Activated T-helper 17 cell treated with anti-CD3 and anti-CD28 coated beads, Interleukin-2, amount 50 U/mL, for 72 hours (primary cell): ENCODE measurements around the gene PCDHGC5. TPM values are rescaled to one million over a fixed set of nuclear protein-coding genes. Genes with fewer than 3 reads are reported as not detected.

Experiments
- ATAC-seq: fragments of 150-1000 bp; cut with Tn5 transposase; replicated peaks from 2 replicates; pipeline ENCODE4 v1.10.0; 2021; ENCODE audit warnings: mild to moderate bottlenecking, moderate library complexity
- H3K27ac Mint-ChIP-seq: one replicate; pipeline ENCODE4 v1.8.0; 2022; ENCODE audit warnings: mixed read lengths
- H3K27me3 Mint-ChIP-seq: one replicate; pipeline ENCODE4 v1.8.0; 2022; ENCODE audit warnings: mixed read lengths
- H3K36me3 Mint-ChIP-seq: one replicate; pipeline ENCODE4 v1.8.0; 2022; ENCODE audit warnings: low read depth, mild to moderate bottlenecking, mixed read lengths
- H3K4me1 Mint-ChIP-seq: one replicate; pipeline ENCODE4 v1.8.0; 2022; ENCODE audit warnings: mixed read lengths
- H3K4me3 Mint-ChIP-seq: one replicate; pipeline ENCODE4 v1.8.0; 2022; ENCODE audit warnings: mild to moderate bottlenecking, mixed read lengths
- H3K9me3 Mint-ChIP-seq: one replicate; pipeline ENCODE4 v1.8.0; 2022; ENCODE audit warnings: mixed read lengths
- total RNA-seq, 2 donors: library from RNA; stranded (reverse); gene quantifications; one replicate each; pipeline ENCODE4 v1.2.3, GENCODE V29; 2022

Gene PCDHGC5
- total RNA-seq, 2 donors from 2014 or later, result not detected

- H3K27ac Mint-ChIP-seq, result no peak overlapping the region
- no peaks in the 10 kb centered on the region for H3K9me3 Mint-ChIP-seq
- H3K4me1 Mint-ChIP-seq, result no peaks in the 10 kb centered on the region
- peaks cover 6% of the 10 kb centered on the region for H3K27me3 Mint-ChIP-seq
- no peaks in the 10 kb centered on the region for H3K36me3 Mint-ChIP-seq
- H3K4me3 Mint-ChIP-seq, result no peak overlapping the region
- ATAC-seq, result no peak
Measured at GRCh38 chr5:141501761-141502160, 12.9 kb downstream of the PCDHGC5 start.

GRCh38 chr5:141503681-141504080 lies 14.8 kb downstream of the PCDHGC5 start:
- no peak overlapping the region for H3K27ac Mint-ChIP-seq
- H3K9me3 Mint-ChIP-seq, result no peaks in the 10 kb centered on the region
- H3K4me1 Mint-ChIP-seq, result no peaks in the 10 kb centered on the region
- ATAC-seq, result no peak
- H3K36me3 Mint-ChIP-seq, result no peaks in the 10 kb centered on the region
- no peak overlapping the region for H3K4me3 Mint-ChIP-seq
- H3K27me3 Mint-ChIP-seq, result no peaks in the 10 kb centered on the region

GRCh38 chr5:141504216-141504615 lies 15.3 kb downstream of the PCDHGC5 start:
- no peaks in the 10 kb centered on the region for H3K27me3 Mint-ChIP-seq
- H3K4me1 Mint-ChIP-seq, result no peaks in the 10 kb centered on the region
- no peak for ATAC-seq
- no peaks in the 10 kb centered on the region for H3K9me3 Mint-ChIP-seq
- H3K27ac Mint-ChIP-seq, result no peak overlapping the region
- no peak overlapping the region for H3K4me3 Mint-ChIP-seq
- H3K36me3 Mint-ChIP-seq, result no peaks in the 10 kb centered on the region

- no peaks in the 10 kb centered on the region for H3K27me3 Mint-ChIP-seq
- no peaks in the 10 kb centered on the region for H3K36me3 Mint-ChIP-seq
- no peak for ATAC-seq
- H3K27ac Mint-ChIP-seq, result no peak overlapping the region
- H3K9me3 Mint-ChIP-seq, result no peaks in the 10 kb centered on the region
- no peak overlapping the region for H3K4me3 Mint-ChIP-seq
- H3K4me1 Mint-ChIP-seq, result peaks cover 5% of the 10 kb centered on the region
Measured at GRCh38 chr5:141506381-141507155, 17.7 kb downstream of the PCDHGC5 start.

GRCh38 chr5:141507387-141508091 lies 18.7 kb downstream of the PCDHGC5 start:
- H3K36me3 Mint-ChIP-seq, result peaks cover under 1% of the 10 kb centered on the region
- H3K9me3 Mint-ChIP-seq, result no peaks in the 10 kb centered on the region
- H3K4me3 Mint-ChIP-seq, result no peak overlapping the region
- no peak overlapping the region for H3K27ac Mint-ChIP-seq
- no peaks in the 10 kb centered on the region for H3K27me3 Mint-ChIP-seq
- ATAC-seq, result no peak
- H3K4me1 Mint-ChIP-seq, result peaks cover 11% of the 10 kb centered on the region

- Mint-ChIP-seq H3K4me3 (no peak overlapping the region), H3K4me1 (peaks cover 19% of the 10 kb centered on the region), H3K9me3 (no peaks in the 10 kb centered on the region), H3K27me3 (no peaks in the 10 kb centered on the region), H3K27ac (no peak overlapping the region), H3K36me3 (peaks cover 8% of the 10 kb centered on the region)
- no peak for ATAC-seq
Measured at GRCh38 chr5:141508440-141508797, 19.5 kb downstream of the PCDHGC5 start.

GRCh38 chr5:141508798-141509611 lies 20.1 kb downstream of the PCDHGC5 start:
- no peaks in the 10 kb centered on the region for H3K9me3 Mint-ChIP-seq
- H3K27me3 Mint-ChIP-seq, result no peaks in the 10 kb centered on the region
- H3K4me1 Mint-ChIP-seq, result peaks cover 19% of the 10 kb centered on the region
- peaks cover 8% of the 10 kb centered on the region for H3K36me3 Mint-ChIP-seq
- H3K27ac Mint-ChIP-seq, result peak overlapping the region; percentile 77
- H3K4me3 Mint-ChIP-seq, result peak overlapping the region; percentile 29
- peak; percentile 22 for ATAC-seq

GRCh38 chr5:141510160-141510559 lies 21.3 kb downstream of the PCDHGC5 start:
- peaks cover 8% of the 10 kb centered on the region for H3K36me3 Mint-ChIP-seq
- H3K9me3 Mint-ChIP-seq, result no peaks in the 10 kb centered on the region
- H3K27me3 Mint-ChIP-seq, result no peaks in the 10 kb centered on the region
- peak overlapping the region; percentile 21 for H3K27ac Mint-ChIP-seq
- H3K4me1 Mint-ChIP-seq, result peaks cover 26% of the 10 kb centered on the region
- ATAC-seq, result no peak
- H3K4me3 Mint-ChIP-seq, result no peak overlapping the region

GRCh38 chr5:141510850-141511601 lies 22.1 kb downstream of the PCDHGC5 start:
- peaks cover 8% of the 10 kb centered on the region for H3K36me3 Mint-ChIP-seq
- no peaks in the 10 kb centered on the region for H3K9me3 Mint-ChIP-seq
- H3K27ac Mint-ChIP-seq, result peak overlapping the region; percentile 94
- ATAC-seq, result no peak
- peak overlapping the region; percentile 87 for H3K4me3 Mint-ChIP-seq
- no peaks in the 10 kb centered on the region for H3K27me3 Mint-ChIP-seq
- H3K4me1 Mint-ChIP-seq, result peaks cover 31% of the 10 kb centered on the region

- H3K27me3 Mint-ChIP-seq, result no peaks in the 10 kb centered on the region
- no peaks in the 10 kb centered on the region for H3K9me3 Mint-ChIP-seq
- peaks cover 8% of the 10 kb centered on the region for H3K36me3 Mint-ChIP-seq
- ATAC-seq, result no peak
- peaks cover 34% of the 10 kb centered on the region for H3K4me1 Mint-ChIP-seq
- peak overlapping the region; percentile 94 for H3K27ac Mint-ChIP-seq
- H3K4me3 Mint-ChIP-seq, result peak overlapping the region; percentile 87
Measured at GRCh38 chr5:141511771-141512325, 23.0 kb downstream of the PCDHGC5 start.

GRCh38 chr5:141512390-141512910 lies 23.6 kb downstream of the PCDHGC5 start:
- peak; percentile 24 for ATAC-seq
- Mint-ChIP-seq H3K36me3 (peaks cover 8% of the 10 kb centered on the region), H3K27ac (peak overlapping the region; percentile 94), H3K27me3 (no peaks in the 10 kb centered on the region), H3K4me1 (peaks cover 34% of the 10 kb centered on the region), H3K9me3 (no peaks in the 10 kb centered on the region), H3K4me3 (peak overlapping the region; percentile 87)

GRCh38 chr5:141512911-141513626 lies 24.2 kb downstream of the PCDHGC5 start:
- Mint-ChIP-seq H3K27me3 (no peaks in the 10 kb centered on the region), H3K9me3 (no peaks in the 10 kb centered on the region), H3K4me1 (peaks cover 34% of the 10 kb centered on the region), H3K36me3 (peaks cover 8% of the 10 kb centered on the region), H3K4me3 (peak overlapping the region; percentile 87), H3K27ac (peak overlapping the region; percentile 94)
- peak; percentile 52 for ATAC-seq
